SJCRH30 (cell line): ENCODE results near the gene ABLIM2. TPM values are rescaled to one million over a fixed set of nuclear protein-coding genes. Genes with fewer than 3 reads are reported as not detected.

ENCODE experiments used
- DNase-seq, 2 experiments: peaks; one replicate each; pipeline ENCODE4 v3.0.0-alpha.2; 2015 to 2020
- H3K27ac ChIP-seq: fragments of 250-450 bp; sonication (Bioruptor Pico); 2 replicates; pipeline ENCODE4 v1.5.1; 2020; ENCODE audit warnings: mild to moderate bottlenecking, moderate library complexity
- H3K27me3 ChIP-seq: fragments of 250-450 bp; sonication (Bioruptor Pico); 2 replicates; pipeline ENCODE4 v1.5.1; 2020; ENCODE audit warnings: mild to moderate bottlenecking, moderate library complexity
- H3K36me3 ChIP-seq: fragments of 250-450 bp; sonication (Bioruptor Pico); 2 replicates; pipeline ENCODE4 v1.5.1; 2020; ENCODE audit warnings: mild to moderate bottlenecking, moderate library complexity
- H3K4me1 ChIP-seq: fragments of 250-450 bp; sonication (Bioruptor Pico); 2 replicates; pipeline ENCODE4 v1.5.1; 2020; ENCODE audit warnings: mild to moderate bottlenecking, moderate library complexity
- H3K4me3 ChIP-seq: fragments of 250-450 bp; sonication (Bioruptor Pico); 2 replicates; pipeline ENCODE4 v1.5.1; 2020; ENCODE audit warnings: mild to moderate bottlenecking, moderate library complexity
- H3K9me3 ChIP-seq: fragments of 250-450 bp; sonication (Bioruptor Pico); replicated peaks from 2 replicates; pipeline ENCODE4 v1.5.1; 2020; ENCODE audit warnings: mild to moderate bottlenecking, moderate library complexity
- total RNA-seq: library from RNA; depleted of rRNA; stranded (reverse); fragments of >200 nt; shearing (Covaris generic); gene quantifications from 2 replicates; pipeline ENCODE4 v1.2.3, GENCODE V29; 2014

Gene ABLIM2
- total RNA-seq, 1 experiment from 2014 or later = 0.12 TPM

- no peaks in the 10 kb centered on the region for H3K27me3 ChIP-seq
- no peaks in the 10 kb centered on the region for H3K9me3 ChIP-seq
- no peak for DNase-seq
- no peak overlapping the region for H3K27ac ChIP-seq
- H3K36me3 ChIP-seq = no peaks in the 10 kb centered on the region
- H3K4me1 ChIP-seq = peaks cover 27% of the 10 kb centered on the region
- no peak overlapping the region; the same call in 1 of the 2 replicates for H3K4me3 ChIP-seq
These were observed 39.7 kb upstream of the ABLIM2 start for GRCh38 chr4:8198206-8198905.

GRCh38 chr4:8197521-8197920 is 38.9 kb upstream of the ABLIM2 start:
- no peaks in the 10 kb centered on the region for H3K27me3 ChIP-seq
- DNase-seq = no peak
- peaks cover 34% of the 10 kb centered on the region for H3K4me1 ChIP-seq
- H3K9me3 ChIP-seq = no peaks in the 10 kb centered on the region
- H3K27ac ChIP-seq = no peak overlapping the region
- no peak overlapping the region for H3K4me3 ChIP-seq
- H3K36me3 ChIP-seq = no peaks in the 10 kb centered on the region

DNA sequence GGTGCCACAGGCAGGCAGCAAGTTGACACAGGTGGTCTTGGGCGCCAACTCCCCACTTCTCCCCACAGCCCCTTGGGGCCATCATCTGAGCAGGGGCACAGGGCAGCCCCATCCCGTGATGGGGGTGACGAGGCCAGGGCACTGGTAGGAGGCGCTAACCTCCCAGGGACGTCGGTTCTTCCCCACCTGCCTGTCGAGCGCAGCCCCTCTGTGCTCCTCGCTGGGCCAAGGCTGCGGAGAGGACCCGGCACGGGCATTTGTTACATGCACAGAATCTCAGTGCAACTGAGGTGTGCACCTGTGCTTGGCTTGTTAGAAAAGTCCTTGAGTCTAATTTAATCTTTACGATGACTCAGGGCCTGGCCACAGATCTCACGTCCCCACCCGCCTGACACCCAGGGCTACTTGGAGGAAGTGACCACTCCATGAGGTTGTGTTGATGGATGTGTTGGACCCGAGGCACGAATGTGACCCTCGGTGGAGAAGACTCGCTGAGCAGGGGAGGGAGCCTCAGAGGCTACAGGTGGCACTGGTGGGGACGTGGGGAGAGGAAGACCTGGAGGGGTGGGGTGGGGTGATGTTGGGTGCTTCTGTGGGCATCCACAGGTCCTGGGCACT is 37.3 kb upstream of the ABLIM2 start:
- Histone ChIP-seq H3K4me3 (no peak overlapping the region), H3K36me3 (no peaks in the 10 kb centered on the region), H3K4me1 (peaks cover 35% of the 10 kb centered on the region), H3K9me3 (no peaks in the 10 kb centered on the region), H3K27ac (no peak overlapping the region), H3K27me3 (no peaks in the 10 kb centered on the region)
- DNase-seq = no peak

- no peaks in the 10 kb centered on the region for H3K27me3 ChIP-seq
- H3K9me3 ChIP-seq = no peaks in the 10 kb centered on the region
- H3K36me3 ChIP-seq = no peaks in the 10 kb centered on the region
- no peak overlapping the region for H3K4me3 ChIP-seq
- H3K4me1 ChIP-seq = peaks cover 35% of the 10 kb centered on the region
- no peak overlapping the region for H3K27ac ChIP-seq
- DNase-seq = no peak
These were observed 36.8 kb upstream of the ABLIM2 start for GRCh38 chr4:8195431-8195830.

DNA sequence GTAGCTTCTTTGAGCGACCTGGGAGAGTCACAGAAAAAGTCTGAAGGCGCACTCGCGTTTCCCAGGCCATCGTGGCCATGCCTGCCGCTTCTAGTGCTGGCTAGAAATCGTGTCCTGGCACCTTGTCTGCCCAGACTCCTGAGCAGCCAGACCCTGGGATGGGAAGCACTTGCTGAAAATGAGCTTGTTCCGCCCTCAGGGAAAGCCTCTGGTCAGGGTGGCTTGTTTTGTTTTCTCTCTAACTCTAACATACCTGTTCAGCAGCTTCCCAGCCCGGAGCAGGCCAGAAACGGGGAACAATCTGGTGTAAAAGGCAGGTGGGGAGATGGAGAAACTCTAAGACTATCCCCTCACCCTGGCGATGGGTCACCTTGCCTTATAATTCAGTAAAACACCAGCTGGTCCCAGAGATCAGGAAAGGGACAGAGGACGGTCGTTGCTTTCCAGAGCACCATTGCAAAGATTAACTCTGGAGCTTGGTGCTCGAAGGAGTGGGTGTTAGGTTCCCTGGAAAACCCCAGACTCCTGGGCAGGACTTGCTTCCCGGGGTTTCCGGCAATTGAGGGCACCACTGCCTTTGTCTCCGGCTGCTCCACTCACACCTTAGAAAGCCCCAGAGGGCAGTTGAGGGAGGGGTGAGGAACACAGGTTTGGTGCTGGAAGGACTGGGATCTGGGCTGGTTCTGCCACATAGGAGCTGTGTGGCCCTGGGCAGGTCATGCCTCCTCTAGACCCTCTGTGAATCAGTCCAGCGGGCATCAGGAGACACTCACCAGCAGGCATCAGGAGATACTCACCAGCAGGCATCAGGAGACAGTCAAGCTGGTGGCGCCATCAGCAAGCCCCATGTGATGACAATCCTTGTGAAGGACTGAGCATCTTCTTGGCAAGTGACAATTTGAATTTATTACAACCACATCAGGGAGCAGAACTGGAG is 36.0 kb upstream of the ABLIM2 start:
- Histone ChIP-seq H3K4me3 (no peak overlapping the region), H3K27me3 (no peaks in the 10 kb centered on the region), H3K36me3 (no peaks in the 10 kb centered on the region), H3K9me3 (no peaks in the 10 kb centered on the region), H3K27ac (no peak overlapping the region), H3K4me1 (peaks cover 35% of the 10 kb centered on the region)
- DNase-seq = no peak

DNA sequence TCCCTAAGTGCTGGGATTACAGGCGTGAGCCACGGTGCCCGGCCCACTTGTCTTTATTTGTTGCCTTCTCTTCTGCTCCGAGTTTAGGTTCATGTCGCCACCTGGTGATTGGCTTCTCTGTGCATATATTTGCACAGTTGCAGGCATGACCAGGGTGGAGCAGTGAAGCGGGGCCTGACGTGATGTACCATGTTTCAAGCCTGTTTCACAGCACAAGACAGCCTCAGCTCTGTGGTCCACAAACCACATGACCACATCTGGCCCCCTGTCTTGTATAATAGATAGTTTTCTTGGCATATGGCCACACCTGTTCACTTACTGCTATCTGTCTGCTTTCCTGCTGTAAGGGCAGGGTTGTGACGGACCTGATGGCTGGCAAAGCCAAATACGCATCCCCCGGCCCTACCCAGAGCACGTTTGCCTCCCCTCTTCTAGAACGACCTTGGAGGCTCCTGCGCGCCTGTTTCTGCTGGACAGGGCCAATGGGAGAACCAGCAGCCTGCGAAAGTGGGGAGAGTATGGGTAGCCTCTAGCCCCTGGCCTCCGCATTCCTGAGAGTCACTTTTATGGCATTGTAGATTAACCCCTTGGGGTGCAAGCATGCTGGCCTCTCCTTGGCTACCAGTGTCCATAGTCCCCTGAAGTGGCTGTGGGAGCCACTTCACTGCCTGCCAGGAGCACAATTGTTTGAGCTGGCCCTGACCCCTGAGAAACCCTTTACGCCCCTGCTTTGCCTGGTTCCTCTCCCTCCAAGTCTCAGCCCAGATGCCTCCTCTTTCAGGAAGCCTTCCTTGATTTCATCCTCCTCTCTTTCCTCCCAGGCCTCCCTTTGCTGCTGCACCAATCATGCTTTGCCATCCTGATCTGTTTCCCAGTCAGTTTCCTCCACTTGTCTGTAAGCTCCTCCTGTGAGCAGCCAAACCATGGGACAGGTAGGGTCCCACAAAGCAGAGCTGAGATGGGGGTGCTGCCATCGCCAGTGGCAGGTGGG is 34.4 kb upstream of the ABLIM2 start:
- no peaks in the 10 kb centered on the region for H3K27me3 ChIP-seq
- peaks cover 38% of the 10 kb centered on the region for H3K4me1 ChIP-seq
- H3K9me3 ChIP-seq = no peaks in the 10 kb centered on the region
- H3K4me3 ChIP-seq = no peak overlapping the region
- no peaks in the 10 kb centered on the region for H3K36me3 ChIP-seq
- no peak overlapping the region for H3K27ac ChIP-seq
- DNase-seq = peak; percentile 64

DNA sequence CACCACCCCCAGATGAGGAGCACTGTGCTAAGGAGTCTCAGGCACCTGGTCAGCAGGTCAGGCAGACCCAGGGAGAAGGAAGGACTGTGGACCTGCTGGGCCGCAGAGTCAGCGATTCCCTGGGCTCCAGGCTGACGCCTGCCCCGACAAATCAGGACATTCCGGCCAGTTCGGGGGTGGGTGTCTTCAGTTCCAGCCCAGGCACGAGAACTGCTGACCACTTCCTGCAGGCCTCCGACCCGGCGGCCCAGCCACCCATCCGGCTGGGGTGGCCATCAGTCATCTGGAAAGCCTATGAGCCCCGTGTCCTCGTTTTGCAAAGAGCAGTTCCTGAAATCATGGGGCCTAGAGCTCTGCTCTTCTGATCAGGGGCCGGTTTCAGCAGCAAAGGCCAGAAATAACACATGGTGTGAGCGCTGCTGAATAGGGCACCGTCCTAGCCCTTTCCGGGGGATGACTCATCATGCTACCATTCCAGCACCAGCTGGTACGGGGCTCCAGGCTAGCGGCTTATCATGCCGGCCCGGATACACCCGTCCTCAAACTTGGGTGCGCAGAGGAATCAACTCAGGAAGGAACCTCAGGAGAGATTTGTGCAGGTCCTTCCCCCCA is 32.6 kb upstream of the ABLIM2 start:
- DNase-seq = peak; percentile 68 to 72
- no peaks in the 10 kb centered on the region for H3K27me3 ChIP-seq
- H3K4me3 ChIP-seq = no peak overlapping the region
- no peaks in the 10 kb centered on the region for H3K9me3 ChIP-seq
- H3K27ac ChIP-seq = peak overlapping the region; percentile 37; the same call in 1 of the 2 replicates
- peaks cover 39% of the 10 kb centered on the region for H3K4me1 ChIP-seq
- no peaks in the 10 kb centered on the region for H3K36me3 ChIP-seq

GRCh38 chr4:8189551-8190466 is 31.2 kb upstream of the ABLIM2 start:
- peaks cover 51% of the 10 kb centered on the region for H3K4me1 ChIP-seq
- DNase-seq = no peak
- H3K9me3 ChIP-seq = no peaks in the 10 kb centered on the region
- no peak overlapping the region for H3K4me3 ChIP-seq
- no peaks in the 10 kb centered on the region for H3K27me3 ChIP-seq
- no peaks in the 10 kb centered on the region for H3K36me3 ChIP-seq
- H3K27ac ChIP-seq = no peak overlapping the region

DNA sequence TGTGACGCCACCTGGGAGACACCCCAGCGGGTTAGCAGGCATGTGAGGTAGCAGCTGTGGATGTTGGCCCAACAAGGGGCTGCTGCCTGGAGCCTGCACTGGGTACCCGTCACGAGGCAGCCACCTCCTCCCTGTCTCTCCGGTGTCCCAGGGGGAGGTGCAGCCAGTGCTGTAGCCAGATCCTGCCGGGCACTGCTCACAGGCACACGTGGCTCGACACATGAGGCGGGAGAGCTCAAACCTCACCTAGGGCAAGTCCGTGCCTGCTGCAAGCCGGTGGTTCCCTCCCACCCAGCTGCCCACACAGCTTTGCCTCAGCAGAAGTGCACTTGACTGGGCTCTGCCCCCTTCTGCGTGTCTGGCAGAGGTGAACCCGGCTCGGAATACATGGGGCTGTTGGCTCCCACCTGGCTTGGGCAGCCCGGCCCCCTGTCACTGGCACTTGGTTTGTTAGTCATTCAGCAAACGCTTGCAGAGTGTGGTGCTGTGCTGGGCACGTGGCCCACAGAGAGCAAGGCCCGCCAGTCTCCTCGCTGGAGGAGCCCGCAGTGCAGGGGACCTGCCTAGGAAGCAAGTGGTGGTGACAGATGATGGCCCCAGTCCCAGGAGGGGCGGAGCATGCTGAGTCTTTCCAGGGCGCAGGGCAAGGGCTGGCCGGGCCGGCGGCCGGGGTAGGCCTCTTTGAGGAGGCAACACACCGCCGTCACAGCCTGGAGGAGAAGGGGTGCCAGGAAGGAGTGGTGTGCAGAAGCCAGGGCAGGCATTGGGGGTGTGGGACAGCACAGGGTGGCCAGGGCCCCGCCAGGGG is 30.3 kb upstream of the ABLIM2 start:
- Histone ChIP-seq H3K9me3 (no peaks in the 10 kb centered on the region), H3K27me3 (no peaks in the 10 kb centered on the region), H3K4me1 (peaks cover 48% of the 10 kb centered on the region), H3K4me3 (no peak overlapping the region), H3K36me3 (no peaks in the 10 kb centered on the region), H3K27ac (no peak overlapping the region)
- DNase-seq = peak in 1 of 2 experiments; percentile 35

- DNase-seq = no peak
These were observed 29.5 kb upstream of the ABLIM2 start for GRCh38 chr4:8188085-8188484.

DNA sequence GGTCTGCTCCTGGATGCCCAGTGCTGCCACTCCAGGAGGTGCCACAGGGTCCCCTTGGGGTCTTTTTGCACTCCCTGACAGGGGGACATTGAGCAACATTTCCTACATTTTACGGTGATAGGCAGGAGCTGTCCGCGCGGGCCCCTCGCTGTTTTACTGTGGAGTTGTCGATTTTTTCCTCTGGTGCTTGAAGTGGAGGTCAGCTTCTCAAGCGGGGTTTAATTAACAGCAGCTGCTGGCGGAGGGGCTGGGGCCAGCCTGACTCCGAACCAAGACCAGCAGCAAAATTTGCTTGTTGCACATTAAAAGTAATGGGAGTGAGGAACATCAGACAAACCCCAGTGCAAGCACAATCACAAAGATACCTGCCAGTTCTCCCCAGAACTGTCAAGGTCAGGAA is 27.3 kb upstream of the ABLIM2 start:
- Histone ChIP-seq H3K27ac (no peak overlapping the region), H3K9me3 (no peaks in the 10 kb centered on the region), H3K4me1 (peaks cover 52% of the 10 kb centered on the region), H3K36me3 (no peaks in the 10 kb centered on the region), H3K27me3 (no peaks in the 10 kb centered on the region), H3K4me3 (no peak overlapping the region)
- DNase-seq = no peak

More at GRCh38 chr4:8188085-8188484, 29.5 kb upstream of the ABLIM2 start:
- Histone ChIP-seq H3K9me3 (no peaks in the 10 kb centered on the region), H3K4me1 (peaks cover 48% of the 10 kb centered on the region), H3K27me3 (no peaks in the 10 kb centered on the region), H3K36me3 (no peaks in the 10 kb centered on the region), H3K27ac (no peak overlapping the region), H3K4me3 (no peak overlapping the region)

- Histone ChIP-seq H3K27me3 (no peaks in the 10 kb centered on the region), H3K4me1 (peaks cover 50% of the 10 kb centered on the region), H3K9me3 (no peaks in the 10 kb centered on the region), H3K36me3 (no peaks in the 10 kb centered on the region), H3K4me3 (no peak overlapping the region), H3K27ac (no peak overlapping the region)
- peak; percentile 40 to 62 for DNase-seq
These were observed 26.7 kb upstream of the ABLIM2 start for GRCh38 chr4:8185295-8185694.
